ENCODE results near the gene RANBP9.

Gene RANBP9

DNA sequence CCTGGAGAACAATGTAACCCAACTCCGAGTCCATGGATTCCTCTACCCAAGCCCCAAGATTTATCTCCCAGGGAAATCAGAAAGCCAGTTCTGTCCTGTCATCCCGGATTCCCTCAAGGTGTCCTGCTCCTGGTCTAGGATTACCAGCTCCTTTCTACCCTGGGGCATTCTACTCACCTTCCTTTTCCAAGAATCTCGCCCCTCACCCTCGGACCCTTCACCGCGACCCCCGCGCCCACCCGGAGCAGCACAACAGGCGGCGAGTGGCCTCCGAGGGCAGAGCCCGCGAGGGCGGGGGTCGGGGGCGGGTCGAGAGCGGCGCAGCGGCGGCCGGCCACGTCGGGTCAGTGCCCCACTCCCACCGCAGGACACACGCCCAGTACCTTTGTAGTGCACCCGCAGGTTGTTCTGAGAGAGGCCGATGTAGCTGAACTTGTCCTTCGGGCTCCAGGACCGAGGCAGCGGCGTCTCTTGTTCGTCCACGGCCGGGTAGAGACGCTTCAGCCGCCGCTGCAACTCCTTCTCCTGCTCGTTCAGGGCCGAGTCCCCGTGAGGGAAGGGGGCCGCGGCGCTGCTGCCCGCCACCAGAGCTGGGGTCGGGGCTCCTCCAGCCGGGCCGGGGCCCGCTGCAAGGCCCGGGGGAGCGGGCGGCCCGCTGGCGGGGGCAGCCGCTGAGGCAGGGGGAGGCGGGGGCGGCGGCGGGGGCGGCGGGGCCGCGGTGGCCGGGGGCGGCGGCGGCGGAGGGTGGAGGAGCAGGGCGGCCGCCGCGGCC is 897 bp downstream of the RANBP9 start:
- DNase-seq: no peak

DNA sequence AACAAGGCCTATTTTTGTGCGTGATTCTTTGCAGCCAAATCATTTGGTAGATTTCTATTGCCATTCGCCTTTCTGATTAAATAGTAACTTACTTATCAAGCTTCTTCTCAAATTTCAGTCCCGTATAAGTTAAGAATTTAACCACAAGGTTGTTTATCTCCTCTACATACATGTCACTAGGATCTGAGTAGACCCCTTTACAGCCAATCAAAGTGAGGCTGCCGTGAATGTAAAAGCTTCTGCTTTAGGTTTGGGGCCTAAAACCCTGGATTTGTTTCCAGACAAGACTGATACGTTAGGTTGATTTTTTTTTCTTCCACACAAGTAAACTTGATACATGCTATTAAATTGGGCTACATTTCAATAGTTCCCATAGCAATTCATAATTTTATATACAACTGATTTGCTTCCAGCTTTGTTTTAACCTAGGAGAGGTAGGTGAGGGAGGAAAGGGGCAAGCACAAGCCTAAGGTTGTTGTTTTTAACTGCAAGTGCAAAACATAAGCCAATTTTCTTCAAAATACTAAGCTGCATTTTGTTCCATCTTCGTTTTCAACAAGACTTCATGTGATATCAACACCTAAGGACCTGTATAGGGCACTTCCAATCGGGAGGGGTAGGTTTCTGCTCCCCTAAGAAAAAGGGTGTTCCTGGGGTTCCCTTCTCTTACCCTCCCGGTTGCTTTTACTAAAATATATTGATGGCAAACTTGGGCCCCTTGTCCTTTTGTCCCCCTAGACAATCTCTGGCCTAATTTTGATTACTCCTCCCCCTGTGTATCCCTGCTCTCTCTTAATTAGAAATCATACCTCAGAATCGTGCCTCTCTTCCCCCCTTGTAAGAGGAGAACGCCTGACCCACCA is 1.7 kb downstream of the RANBP9 start:
- DNase-seq: peak; percentile 47

DNA sequence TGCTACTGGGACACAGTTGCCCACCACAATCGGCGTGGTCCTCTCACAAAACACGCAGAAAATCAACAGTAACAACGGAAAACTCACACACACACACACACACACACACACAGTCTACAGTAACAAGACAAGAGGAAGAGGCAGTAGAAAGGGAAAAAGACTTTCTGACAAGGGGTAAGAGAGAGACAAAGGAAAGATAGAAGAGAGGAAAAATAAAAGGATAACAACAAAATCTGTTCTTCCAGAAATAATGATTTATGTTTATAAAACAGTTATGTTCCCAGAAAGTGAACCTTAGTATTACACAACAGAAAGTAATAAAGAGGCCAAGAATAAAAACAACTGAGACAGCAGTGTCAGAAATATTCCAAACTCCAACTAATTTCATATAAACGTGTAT is 2.9 kb downstream of the RANBP9 start:
- DNase-seq: no peak

DNA sequence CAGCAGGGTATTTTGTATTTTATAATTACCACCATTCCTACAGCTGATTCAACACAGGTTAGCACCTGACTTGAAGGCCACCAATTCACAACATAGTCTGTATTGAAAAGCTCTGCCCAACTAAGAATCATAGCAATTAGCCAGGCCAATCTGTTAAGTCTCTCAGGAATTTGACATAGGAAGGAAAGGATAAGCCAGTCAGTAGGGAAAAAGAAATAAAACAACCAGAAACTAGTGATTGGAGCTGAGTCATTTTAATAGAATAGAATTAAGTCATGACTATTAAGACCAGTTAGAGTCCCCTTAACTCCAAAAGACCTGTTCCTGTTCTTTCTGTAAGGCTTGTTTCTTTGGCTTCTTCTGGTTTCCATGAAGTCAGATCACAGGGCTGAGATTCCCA is 8.1 kb downstream of the RANBP9 start:
- DNase-seq: no peak

DNA sequence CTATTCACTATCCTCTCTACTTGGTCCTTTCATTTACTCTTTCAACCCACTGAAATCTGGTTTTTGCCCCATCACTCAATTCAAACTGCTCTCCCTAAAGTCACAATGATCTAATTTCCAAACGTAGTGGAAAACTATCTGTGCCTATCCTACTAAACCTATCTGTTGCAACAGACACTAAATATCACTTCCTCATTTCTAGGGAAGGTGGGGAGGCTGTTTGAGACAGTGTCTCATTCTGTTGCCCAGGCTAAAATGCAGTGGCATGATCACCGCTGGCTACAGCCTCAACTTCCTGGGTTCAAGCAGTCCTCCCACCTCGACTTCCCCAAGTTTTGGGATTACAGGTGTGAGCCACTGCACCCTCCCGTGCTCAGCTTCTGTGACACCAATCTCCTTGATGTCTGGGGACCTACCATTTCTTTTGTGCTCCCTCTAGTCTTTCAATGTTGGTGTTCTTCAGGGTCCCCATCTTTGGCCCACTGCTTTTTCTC is 8.8 kb downstream of the RANBP9 start:
- DNase-seq: no peak

DNA sequence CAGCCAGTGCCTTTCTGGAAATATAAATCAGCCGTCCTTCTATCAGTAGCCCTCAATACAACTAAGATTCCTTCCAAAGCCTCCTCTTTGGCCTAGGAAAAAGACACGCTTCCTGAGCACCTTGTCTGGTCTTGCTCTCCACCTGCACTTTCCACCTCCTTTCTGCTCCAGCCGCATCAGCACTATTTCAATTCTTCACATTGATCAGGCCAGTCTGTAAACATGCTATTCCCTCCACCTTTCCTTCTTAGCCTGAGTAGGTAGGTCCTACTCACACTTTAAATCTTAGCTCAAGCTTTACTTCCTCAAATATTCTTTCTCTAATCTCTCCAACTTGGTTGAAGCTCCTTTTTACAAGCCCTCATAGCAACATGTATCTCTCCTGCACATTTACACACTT is 11.4 kb downstream of the RANBP9 start:
- no peak for DNase-seq

DNA sequence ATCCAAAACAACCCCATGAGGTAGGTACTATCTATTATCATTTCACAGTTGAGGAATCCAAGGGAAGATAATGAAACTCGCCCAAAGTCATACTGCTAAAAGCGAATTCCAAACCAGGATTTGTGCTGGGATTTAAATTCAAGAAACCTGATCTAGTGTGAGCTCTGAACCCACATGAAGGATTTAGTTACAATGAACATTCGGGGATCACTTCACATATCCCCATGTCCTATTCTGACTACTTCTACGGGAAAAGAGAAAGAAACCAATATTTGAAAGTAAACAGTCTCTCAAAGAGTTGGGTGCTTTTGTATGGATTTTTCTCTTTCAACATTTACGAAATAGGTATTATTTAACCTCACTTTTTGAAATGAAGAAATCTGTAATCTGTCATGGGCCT is 12.9 kb downstream of the RANBP9 start:
- no peak for DNase-seq

DNA sequence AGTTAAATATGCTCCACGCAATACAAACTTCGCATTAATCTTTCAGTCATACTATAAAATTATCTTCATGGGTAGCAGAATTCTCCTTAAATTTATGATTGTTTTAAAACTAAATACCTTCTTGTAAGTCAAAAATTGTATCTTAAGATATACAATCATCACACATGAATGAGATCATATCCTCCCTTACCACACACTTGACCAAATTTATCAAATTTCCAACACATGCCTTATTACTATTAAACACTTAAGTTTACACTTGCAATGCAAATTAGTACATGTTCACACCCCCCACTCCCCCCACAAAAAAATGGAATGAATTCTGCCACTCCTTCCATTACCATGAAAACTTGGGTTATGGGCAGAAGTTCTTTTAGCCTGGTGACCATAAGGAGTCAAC is 13.8 kb downstream of the RANBP9 start:
- DNase-seq: no peak

DNA sequence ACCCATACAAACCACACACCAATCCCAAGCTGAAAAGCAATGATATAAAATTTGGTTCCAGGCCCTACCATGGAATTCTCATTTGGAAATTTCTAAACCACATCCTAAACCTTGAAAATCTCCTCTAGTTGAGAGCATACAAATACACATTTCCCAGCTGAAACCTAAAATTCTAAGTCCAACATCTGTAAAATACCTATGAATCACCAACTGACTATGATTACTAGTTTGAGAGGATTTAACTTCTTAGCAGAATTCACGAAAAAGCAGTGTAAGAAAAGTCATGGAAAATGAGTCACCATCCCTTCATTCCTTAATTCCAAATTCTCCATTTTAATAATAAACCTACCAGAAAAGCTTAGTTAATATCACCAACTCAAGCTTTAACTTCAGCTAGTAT is 15.4 kb downstream of the RANBP9 start:
- DNase-seq: peak; percentile 89

DNA sequence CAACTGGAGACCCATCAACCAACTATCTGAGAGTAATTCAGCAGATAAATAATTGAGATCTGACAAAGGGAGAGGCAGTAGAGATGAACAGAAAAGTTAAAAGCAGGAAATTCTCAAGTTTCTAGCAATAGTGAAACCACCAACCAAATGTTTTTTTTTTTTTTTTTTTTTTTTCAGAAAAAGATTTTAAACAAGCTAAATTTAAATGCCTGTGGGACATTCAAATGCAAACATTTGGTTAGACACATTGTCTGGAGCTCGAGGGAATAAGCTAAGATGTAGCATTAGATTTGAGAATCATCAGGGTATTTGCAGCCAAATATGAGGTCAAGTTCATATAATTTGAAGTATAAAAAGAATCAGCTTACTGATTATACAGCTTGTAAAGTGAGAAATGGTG is 16.4 kb downstream of the RANBP9 start:
- DNase-seq: peak; percentile 84

DNA sequence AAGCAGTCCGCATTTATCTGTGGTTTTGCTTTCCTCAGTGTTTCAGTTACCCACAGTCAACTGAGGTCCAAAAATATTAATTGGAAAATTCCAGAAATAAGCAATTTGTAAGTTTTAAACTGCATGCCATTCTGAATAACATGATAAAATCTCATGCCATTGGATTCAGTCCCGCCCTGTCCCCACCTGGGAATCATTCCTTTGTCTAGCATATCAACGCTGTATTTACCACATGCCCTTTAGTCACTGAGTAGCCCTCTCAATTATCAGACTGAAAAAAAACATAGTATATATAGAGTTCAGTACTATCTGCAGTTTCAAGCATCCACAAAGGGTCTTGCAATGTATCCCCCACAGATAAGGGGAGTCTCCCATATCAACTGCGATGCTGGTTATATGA is 17.1 kb downstream of the RANBP9 start:
- peak; percentile 21 for DNase-seq

DNA sequence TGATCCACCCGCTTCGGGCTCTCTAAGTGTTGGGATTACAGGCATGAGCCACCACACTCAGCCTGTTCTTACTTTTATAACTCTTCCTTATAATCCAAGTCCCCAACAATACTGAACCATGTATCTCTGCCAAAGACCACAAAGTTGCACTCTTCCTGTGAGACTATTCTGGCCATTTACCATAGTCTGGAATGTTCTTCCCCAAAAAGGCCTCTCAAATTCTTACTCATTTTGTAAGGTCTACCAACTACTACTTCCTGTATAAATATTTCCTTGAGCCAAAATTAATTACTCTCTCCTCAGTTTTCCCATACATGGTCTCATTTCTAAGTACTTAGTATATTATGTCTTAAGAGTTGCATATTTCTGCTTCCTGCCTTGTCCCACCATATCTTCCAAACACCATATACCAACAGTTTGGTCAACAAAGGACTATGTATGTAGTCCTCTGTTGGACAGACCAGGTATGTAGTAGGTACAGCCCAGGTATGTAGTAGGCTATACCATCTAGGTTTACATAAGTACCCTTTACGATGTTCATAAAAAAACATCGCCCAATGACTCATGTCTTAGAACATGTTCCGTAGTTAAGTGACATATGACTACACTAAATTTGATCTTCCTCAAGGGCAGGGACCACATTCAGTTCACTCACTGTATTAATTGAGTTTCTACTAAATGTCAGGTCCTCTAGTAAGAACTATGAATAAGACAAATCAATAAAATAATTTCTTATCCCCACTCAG is 22.0 kb downstream of the RANBP9 start:
- peak; percentile 58 for DNase-seq

DNA sequence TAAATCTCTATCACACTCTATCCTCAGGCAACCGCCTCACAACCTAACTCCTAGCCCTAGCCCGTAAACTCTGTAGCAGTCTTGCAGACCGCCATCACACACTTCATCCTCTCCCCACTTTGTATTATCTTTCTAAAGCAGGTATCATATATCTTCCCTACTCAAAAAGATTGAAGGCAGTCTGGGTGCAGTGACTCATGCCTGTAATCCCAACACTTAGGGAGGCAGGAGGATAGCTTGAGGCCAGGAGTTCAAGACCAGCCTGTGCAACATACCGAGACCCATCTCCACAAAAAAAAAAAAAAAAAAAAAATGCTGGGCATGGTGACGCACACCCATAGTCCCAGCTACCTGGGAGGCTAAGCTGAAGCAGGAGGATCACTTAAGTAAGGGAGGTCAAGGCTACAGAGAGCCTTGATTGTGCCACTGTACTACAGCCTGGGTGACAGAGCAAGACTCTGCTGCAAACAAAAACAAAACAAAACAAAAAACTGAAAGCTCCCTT is 22.9 kb downstream of the RANBP9 start:
- no peak for DNase-seq

DNA sequence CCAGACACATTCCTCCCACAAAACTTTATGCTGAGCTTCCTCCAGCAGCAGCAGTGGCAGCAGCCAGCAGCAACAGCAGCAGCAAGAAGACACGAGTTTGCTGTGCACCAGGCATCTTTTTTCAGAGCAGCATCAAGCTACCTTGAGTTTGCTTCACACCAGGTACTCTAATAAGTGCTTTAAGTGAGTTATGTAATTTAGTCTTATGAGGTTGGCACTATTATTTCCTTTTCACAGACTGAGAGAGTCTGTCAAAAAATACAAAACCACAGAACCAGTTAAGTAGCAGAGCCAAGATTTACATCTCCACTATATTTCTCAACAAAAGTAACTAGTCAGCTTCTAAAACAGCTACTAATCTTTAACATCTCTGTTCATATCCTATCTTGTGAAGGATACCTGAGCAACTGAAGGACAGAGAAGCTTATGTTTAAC is 23.7 kb downstream of the RANBP9 start:
- no peak for DNase-seq

DNA sequence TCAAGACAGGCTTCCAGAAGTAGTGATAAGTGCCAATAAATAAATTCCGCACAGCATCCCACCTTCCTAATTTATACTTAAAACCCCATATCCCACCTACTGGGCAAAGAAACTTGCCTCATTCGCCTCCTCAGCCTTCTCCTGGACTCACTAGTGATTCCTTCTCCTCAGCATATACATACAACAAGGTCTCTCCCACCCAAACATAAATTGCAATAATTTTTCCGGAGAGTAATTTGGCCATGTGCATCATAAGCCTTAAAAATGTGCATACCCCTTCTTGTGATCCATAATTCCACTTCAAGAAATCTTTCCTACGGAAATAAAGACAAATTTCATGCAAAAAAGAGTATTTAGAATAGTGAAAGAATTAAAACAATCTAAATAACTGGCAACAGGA is 26.8 kb downstream of the RANBP9 start:
- DNase-seq: no peak

DNA sequence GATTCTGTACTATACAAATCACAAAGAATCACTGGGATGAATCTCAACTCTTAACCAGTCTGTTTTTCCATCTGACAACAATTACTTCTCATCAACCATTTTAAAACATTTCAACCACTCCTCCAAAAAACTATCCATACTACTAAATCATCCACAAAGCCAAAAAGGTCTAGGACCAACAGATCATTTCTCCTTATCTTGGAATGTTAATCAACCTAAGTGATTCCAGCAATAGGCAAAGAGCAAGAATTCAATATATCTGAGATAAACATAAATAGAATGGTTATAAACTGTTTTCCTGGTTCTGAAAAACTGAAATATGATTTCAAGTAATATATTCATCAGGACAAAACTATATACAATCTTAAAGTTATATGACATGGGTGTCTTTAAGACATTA is 28.6 kb downstream of the RANBP9 start:
- no peak for DNase-seq

DNA sequence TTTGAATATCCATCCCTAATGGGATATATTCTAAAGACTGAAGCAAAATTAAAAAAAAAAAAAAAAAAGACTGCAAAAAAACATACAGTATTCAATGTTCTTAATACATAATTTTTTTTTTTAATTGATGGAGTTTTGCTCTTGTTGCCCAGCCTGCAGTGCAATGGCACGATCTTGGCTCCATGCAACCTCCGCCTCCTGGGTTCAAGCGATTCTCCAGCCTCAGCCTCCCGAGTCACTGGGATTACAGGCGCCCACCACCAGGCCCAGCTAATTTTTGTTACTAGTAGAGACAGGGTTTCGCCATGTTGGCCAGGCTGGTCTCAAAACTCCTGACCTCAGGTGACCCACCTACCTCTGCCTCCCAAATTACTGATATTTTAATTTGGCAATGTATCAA is 29.3 kb downstream of the RANBP9 start:
- DNase-seq: no peak

DNA sequence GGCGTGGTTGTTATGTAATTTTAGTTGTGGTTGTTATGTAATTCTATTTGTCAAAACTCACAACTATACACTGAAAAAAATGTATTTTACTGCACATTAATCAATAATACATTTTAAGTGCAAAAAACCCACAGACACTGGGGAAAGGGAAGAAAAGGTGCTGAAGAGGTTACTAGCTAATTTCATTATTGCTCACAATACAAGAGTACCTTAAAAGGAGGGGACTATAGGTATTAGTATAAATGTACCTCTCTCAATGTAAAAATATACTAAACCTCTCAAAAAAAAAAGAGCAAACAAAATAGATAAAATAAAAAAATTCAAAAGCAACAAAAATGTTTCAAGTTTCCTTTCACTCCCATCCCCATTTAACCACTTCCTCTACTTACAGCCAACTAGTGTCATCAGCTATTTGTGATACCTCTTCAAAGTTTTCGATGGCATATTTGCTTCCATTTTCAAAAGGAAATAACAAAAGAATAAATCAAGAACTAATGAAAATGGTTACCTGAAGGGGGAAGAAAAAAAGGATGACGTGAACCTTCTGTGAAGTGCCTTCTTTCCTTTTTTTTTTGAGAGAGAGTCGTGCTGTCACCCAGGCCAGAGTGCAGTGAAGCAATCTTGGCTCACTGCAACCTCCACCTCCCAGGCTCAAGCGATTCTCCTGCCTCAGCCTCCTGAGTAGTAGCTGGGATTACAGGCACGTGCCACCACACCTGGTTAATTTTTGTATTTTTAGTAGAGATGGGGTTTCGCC is 30.2 kb downstream of the RANBP9 start:
- DNase-seq: no peak

DNA sequence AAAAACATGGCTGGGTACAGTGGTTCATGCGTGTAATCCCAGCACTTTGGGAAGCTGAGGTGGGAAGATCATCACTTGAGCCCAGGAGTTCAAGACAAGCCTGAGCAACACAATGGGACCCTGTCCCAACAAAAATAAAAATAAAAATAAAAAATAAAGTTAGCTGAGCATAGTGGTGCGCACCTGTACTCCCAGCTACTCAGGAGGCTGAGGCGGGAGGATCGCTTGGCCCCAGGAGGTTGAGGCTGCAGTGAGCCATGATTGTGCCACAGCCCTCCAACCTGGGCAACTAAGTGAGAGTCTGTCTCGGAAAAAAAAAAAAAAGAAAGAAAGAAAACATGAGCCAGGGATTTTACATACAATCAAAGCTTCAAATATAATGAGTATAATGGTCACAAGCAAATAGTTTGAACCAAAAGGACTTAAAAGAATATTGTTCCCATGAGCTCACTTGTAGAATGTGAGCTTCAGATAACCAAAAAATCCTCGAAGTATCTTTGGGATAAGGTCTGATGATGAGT is 31.1 kb downstream of the RANBP9 start:
- no peak for DNase-seq

DNA sequence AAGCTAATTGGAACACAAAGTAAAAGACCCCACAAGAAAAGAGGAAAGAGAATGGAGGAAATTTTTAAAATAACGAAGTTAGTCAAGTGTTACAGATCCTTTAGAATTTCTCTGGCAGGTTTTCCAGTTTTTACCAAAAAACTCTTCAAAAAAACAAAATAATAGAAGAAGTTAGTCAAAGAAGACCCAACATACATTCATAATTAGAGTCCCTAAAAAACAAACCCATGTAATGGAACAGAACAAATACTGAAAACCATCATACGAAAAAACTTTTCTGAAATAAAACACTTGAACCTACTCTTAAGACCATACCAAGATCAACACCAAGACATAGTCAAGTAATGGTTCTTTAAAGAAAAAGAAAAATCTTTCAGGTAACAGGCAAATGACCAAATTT is 31.6 kb downstream of the RANBP9 start:
- no peak for DNase-seq

DNA sequence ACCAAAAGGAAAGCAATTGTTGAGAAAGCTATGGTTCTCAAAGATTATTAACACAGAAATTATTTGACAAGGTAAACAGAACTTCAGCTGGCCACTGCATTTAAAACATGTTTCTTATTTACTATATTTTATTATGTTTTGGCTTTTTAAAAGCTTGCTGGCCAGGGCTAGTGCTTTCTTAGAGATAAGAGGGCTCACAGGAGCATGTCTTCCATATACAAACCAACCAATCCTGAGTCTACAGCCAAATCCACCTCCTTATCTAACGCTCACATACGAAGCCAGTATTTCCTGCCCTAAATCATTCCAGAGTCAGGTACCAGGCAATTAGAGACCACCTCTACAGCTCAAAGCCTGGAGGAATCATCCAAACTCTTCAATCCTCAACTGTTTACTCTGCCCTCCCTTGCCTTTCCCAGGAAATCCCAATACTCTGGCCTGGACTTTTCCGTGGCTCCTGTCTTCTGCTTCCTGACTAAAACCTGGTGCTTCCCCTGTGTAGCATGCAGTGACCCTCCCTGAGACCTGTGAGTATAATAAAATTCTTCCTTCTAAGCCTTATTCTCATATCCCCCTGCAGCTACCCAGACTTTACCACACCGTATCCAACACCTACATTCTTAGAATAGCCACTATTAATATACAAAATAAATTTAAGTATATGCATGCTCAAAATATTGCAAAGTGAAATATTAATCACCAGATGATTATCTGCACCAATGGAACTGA is 33.2 kb downstream of the RANBP9 start:
- DNase-seq: no peak
